GM21381 (cell line): ENCODE data around the gene ZNF507.
A peak's percentile ranks its signal among the peaks of the same experiment; 100 is the strongest.

Source experiments
- ATAC-seq: cut with Tn5 transposase; IDR thresholded peaks from one replicate; pipeline ENCODE4 v1.9.1; 2021; ENCODE audit warnings: mild to moderate bottlenecking, moderate library complexity; ENCODE audit not compliant: unreplicated experiment

The ZNF507 gene

DNA sequence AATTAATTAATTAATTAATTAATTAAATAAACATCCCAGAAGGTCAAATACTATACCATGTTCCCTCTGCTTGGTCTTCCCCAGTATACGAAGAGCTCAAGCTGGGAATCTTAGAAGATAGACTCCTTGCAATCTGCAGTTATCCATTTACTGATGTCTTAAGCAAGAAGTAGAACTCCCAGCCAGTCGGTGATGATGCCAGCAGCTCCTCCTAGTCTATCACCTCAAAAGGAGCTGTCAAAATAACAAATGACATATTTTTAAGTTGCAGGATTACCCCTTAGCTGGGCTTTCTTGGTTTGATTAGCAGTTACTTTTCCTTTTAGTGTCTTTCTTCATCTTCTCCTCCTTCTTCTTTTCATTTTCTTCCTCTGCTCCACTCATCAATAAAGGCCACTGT, 6.0 kb upstream of the ZNF507 start:
- no peak for ATAC-seq

DNA sequence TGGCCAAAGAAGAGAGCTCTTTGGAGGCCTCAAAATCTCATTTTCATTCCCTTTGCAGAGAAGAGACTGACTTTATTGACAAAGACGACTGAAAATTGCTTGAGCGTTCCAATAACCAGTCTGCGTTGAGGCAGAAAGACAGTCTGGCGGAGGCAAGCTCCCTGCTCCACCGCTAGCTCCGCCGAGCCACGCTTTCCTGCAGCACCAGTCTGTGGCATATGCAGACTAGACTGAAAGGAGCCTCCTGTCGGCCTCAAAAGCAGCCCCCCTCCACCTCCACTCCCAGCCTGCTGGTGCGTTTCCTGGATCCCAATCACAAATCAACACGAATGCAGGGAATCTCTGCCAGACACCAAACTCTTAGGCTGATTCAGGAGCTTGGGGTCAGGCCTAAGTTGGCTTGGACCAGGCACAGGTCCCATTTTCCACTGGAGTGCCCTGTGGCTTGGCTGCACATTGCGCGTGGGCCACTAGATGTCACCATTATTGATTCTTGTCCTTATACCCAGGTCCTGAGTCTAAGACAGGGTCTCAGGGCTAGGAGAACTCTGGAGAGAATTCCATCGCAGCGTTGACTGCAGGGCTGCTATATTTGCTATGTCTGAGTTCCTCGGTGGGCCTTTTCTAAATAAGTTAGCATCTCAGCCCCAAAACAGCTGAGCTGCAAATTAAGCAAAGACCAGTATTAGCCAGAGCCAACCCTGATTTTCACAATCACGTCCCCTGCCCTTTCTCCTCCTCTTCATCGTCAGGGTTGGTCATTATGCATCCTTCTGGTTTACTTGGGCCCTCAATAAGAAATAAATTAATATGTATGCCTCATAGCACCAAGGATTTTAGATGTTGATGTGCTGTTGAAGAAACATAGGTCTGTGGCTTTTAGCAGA, 5.2 kb upstream of the ZNF507 start:
- peak; percentile 64 for ATAC-seq

DNA sequence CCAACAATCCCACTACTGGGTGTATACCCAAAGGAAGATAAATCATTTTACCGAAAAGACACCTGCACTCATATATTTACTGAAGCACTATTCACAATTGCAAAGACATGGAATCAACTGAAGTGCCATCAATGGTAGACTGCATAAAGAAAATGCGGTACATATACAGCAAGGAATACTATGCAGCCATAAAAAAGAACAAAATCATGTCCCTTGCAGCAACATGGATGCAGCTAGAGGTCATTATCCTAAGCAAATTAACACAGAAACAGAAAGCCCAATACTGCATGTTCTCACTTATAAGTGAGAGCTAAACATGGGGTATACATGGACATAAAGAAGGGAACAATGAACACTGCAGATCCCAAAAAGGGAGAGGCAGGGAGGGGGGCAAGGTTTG, 2.7 kb upstream of the ZNF507 start:
- no peak for ATAC-seq

DNA sequence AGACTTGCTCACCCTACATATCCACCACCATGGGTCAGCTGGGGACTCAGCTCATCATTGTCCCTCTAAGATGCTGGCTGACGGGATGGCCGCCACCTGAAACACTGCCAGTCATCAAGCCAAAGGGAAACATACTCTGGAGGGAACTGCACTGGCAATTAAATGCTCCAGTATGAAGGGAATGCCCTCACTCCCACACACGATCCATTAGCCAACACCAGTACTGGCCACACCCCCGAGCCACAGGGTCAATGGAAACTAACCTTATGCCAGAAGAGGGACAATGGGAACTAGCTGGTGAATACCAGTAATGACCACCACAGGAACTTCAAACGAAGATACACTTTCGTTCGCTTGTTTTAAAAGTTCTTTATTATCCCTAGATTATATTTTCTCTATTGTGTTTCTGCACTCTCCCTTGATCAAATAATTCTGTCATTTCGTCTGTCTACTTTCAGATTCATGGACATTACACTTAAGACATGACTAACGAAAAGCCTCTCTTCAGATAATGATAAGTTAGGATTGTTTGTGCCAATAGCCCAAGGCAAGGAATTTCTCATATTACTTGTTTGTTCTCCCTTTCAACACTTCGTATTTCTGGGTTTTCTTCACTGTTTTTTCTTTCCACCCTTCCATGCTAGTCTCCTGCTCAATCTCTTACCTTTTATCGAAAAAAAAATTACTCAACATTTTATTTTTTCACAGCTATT, 1.7 kb upstream of the ZNF507 start:
- ATAC-seq, result no peak

DNA sequence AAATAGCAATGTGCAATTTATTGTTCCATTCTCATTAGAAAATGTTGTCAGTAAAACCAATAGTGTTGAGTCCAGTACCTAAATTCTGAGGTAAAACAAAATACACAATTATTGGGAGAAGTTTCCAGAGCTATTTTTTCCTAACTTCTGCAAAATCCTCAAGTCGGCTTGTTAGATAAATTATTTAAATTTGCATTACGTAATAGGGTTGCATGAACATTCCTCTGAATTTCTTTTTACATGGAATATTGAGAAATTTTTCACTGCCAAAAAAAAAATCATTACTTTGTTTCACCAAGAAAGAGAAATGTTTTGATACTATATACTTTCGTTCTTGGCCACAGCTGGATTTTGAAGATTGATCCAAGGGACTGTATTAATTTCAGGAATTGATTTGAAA, 1.5 kb downstream of the ZNF507 start:
- ATAC-seq, result no peak

DNA sequence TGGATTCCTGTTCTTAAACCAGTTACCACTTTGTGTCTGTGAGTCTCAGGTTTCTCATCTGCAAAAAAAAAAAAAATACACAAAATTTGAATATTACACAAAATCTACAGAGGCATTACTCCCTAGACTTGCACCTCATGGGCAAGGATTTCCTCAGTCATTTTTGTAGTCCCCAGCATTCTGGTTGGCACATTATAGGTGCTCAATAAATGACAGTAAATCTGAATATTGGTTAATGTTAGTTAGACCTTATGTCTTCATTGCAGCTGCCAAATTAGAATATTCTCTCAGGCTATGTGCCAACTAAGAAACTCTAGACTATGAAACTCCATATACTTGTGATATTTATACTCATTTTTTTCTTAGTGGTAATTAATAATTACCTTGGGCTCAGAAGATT, 2.2 kb downstream of the ZNF507 start:
- ATAC-seq, result no peak

DNA sequence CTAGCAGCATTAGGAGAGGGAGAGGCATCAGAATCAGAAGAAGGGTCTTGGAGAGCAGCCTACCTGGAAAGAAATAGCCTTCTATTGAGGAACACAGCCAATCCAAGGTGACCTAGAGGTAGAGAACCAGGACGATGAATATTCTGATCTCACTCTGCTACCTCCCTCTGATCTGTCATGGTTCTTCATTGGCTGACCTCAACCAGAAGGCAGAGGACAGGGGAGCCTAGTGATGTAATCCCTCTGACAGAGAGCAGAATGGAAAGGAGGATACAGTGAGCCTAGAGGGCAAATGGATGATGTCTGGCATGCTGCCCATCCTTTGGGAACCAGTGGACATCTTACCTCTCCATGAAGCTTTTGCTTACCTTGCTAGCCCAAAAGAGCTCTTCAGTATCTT, 3.6 kb downstream of the ZNF507 start:
- no peak for ATAC-seq

DNA sequence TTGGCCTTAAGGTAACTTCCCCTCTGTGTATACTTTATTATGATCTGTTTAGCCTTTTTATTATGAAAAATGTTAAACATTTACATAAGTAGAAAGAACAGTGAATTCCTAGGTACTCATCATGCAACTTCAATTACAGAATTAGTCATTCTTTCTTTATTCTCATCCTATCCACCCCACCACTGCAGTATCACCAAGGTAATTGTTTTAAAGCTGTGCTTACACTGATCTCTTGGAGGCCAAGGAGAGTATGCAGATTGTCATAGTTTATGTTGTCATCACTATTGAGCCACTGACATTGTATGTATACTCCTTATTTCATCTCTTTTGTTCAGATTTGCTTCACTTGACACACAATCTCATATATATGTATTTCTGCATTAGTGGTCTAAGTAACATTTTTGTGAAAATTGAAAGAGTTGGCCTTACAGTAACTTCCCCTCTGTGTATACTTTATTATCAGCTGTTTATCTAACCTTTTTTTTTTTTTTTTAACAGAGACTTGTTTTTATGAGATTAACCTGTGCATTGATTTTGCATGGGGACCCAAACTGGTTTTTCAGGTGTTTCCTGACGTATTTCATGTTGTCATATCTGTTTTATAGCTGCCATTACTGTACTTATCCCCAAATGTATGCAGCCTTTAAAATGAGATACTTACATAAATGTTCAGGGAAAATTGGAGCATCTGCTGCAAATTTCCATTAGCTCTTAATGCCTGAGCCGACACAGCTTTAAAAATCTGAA, 4.5 kb downstream of the ZNF507 start:
- ATAC-seq, result no peak

DNA sequence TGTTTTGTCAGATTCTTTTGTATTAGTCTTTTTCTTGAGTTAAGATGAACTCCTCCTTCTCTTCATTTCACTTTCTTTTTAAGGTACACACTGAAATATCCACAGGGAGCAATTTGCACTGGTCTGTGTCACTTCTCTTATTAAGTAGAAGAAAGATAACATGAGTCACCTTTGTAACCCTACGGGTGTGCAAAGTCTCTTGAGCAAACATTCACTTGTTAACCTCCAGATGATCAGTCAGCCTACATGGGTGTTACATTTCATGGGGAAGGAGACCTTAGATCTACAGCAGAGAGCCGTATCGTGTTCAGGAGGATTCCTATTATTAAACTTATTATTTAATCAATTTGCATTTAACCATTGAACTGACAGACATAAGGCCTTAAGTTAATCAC, 5.1 kb downstream of the ZNF507 start:
- ATAC-seq, result no peak

DNA sequence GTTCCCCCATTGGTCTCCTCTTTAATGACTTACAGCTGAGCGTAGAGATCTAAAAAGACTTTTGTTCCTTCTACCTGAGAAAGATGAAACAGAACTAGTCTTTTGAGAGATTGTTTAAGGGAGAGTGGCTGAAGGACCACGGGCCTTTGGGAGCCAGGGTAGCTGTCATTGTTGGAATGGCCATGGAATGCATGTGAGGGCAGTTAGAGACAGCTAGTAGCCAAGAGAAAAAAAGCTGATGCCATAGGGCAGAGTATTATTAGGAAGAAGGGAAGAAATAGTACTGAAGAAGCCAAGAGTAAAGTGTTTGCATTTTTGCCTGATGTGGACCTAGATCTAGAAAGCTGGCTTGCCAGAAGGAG, 5.6 kb downstream of the ZNF507 start:
- no peak for ATAC-seq

DNA sequence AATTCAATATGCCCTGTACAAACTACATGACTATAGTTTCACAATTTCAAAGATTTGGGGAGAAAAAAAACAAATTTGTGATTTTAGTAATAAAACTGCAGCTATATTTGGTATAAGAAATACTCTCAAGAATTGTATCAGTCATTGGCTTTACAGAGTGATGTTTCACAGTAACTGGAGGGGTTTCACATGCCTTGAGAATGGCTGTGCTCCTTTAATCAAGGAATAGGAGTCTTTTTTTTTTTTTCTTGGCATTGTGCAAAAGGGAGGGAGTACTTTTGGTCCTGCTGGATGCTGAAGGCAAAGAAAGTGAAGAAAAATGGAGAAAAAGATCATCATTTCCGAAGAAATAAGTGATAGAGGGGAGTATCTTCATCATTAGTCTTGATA, 6.8 kb downstream of the ZNF507 start:
- ATAC-seq, result no peak

DNA sequence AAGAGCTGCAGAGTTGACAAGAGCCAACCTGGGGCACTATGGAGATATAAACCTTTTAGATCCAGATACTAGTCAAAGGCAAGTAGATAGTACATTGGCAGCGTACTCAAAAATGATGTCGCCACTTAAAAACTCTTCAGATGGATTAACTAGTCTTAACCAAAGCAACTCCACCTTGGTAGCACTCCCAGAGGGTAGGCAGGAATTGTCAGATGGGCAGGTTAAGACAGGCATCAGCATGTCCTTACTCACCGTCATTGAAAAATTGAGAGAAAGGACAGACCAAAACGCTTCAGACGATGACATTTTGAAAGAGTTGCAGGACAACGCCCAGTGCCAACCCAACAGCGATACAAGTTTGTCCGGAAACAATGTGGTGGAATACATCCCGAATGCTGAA, 8.9 kb downstream of the ZNF507 start:
- ATAC-seq, result no peak

DNA sequence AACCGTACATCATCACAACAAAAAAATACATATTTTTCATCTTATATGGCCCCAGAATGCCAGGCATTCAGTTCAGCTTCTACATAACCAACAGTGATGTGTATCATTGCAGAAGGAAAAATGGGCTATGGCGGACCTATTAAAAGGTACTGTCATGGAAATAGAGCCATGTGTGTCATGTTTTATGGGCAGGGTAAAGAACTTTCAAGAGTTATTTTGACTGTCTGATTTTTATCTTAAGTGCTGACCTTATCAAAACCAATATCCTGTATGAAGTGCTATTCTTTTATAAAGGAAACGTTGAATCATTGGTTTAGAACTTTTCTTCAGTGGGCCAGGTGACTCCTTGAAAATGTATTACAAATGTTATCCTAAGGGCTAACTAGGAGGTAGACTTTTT, 9.9 kb downstream of the ZNF507 start:
- ATAC-seq, result no peak

DNA sequence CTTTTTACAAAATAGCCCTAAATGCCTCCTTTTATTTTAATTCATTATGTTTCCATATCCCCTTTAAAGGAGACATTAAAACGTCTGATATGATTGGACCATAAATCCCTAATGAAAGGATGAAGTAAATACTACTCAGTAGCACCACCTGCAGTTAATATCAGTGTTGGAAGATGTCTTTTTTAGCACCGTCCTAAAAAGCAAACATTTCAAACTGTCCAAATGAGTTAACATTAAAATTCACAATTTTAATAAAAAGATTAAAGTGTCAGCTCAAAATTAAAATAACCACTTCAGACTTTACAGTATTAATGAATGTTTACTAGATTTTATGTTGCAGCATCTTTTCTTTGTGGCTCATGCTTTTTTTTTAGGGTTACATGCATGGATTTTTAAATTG, 12.3 kb downstream of the ZNF507 start:
- ATAC-seq, result no peak

DNA sequence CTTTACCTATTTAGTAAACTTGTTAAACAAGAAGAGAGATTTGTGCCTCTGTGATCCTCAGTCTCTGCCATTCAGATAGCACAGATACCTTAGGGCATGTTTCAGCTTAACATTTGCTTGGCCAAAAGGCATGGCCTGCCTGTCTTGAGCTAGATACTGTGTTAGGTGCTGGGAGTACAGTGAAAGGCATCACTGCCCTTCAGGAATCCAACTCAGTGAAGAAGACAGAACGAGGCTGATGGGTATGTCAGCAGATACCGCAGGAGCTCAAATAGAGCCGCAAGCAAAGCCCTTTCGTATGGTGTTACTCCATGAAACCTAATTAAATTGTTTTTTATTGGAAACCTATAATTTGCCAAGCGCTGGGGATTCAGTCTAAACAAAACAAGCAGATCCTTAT, 12.9 kb downstream of the ZNF507 start:
- no peak for ATAC-seq

DNA sequence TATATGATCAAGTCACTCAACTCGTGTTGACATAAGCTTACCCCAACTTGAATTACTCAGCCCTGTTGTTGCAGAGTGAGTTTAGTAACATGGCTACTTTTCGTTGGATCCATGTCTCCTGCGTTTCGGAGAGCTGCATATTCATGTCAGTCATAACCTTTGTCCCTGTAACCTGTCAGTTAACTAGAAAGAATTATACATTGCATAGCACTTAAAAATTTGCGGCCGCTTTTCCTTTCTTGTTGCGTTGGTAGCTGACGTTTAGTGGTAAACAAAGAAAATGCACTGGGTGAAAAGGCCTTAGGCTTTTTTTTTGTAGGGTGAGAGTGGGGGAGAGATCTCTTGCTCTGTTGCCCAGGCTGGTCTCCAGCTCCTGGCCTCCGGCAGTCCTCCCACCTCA, 14.2 kb downstream of the ZNF507 start:
- ATAC-seq, result no peak

DNA sequence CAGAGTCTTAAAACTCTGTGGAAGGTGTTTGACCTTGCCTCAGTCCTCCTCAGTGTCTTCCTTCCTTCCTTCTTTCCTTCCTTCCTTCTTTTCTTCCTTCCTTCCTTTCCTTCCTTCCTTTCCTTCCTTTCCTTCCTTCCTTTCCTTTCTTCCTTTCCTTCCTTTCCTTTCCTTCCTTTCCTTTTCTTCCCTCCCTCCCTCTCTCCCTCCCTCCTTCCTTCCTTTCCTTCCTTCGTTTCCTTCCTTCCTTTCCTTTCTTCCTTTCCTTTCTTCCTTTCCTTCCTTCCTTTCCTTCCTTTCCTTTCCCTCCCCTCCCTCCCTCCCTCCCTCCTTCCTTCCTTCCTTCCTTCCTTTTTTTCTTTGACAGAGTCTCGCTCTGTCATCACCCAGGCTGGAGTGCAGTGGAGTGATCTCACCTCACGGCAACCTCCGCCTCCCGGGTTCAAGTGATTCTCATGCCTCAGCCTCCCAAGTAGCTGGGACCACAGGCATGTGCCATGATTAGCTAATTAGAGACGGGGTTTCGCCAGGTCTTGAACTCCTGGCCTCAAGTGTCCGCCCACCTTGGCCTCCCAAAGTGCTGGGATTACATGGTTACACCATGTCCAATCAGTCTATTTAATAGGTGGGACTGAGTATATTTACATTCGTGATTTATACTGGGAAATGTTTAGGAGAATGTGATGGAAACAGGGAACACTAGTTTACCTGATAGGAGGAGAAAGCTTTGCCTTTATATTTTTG, 16.3 kb downstream of the ZNF507 start:
- no peak for ATAC-seq

DNA sequence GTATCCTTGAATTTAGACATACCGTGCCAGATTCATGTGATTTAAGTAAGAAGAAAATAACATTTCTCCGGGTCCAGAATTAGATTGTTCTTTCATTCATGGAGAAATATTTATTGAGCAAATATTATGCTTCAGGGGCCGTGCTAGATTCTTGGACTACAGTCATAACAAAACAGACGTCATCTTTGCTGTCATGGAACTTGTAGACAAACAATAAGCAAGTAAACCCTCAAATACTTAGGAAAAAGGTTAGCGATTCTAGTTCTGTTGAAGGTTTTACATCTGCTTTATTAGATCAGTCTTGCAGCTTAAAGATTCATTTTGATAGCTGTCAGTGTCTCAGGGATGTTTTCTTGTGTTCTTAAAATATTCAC, 16.9 kb downstream of the ZNF507 start:
- no peak for ATAC-seq

DNA sequence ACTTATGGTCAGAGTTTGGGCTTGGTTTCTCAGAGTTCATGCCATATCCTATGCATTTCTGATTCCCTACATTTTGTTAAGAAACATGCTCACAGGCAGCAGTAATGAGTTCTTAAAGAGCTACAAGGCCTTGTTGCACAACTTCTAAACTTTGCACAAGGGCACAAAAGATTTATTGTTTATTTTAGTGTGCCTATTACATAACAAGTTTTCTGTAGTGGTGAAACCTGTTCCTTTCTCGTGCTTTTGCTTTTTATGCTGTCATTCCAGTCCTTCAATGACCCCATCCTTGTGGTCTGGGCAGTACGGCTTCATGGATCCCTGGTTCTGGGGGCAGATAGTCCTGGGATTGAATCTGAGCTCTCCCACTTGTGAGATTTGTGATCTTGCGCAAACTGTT, 17.8 kb downstream of the ZNF507 start:
- no peak for ATAC-seq

DNA sequence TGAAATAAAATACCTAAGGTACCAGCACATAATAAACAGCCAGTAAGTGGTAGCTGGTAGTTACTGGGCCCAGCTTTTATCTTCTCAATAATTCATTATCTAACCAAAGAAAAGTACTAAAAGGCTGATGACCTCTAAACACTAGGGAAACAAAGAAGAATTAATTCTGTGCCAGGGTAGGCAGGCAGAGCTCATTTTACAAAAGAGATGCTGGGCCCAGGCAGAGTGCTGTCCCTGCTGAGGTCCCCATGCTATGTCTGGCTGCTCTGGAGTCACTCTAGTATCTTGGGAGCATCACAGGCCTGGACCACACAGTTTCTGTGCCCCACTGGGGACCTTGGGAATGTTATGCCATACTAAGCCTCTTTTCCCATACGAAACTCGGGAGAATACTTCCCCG, 18.2 kb downstream of the ZNF507 start:
- no peak for ATAC-seq

DNA sequence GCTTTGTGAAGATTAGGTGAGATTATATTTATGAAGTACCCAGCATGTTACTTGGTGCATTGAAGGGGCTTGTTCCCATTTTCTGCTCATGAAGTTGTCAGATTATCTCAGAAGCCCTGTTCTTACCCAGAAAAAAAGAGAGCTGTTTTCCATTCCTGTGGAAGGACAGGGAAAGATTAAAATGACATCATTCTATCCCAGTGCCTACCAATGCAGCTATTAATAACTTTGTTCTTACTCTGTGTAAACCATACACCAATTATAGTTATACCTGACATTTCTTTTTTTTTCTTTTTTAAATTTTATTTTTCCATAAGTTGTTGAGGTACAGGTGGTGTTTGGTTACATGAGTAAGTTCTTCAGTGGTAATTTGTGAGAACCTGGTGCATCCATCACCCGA, 18.6 kb downstream of the ZNF507 start:
- no peak for ATAC-seq
